ENCODE results near the gene ZNRF3.

DNA sequence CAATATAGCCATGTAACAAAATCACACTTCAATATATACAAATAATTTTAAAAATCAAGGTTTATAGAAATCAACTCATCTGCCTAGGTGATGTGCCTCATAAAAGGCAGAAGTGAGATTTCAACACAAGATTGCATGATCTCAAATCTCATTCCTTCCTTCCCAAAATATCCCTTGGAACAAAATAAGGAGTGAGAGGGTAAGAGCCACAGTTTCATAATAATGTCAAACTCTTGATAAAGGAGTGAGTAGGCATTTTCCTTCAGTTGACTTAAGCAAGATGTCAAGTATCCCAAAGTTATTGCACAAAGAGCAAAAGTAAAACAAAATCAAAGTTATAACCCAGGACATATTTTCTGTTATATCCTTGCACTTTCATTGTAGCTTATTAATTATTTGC lies 97.0 kb downstream of the ZNRF3 start:
- TF ChIP-seq, protein P1, sequence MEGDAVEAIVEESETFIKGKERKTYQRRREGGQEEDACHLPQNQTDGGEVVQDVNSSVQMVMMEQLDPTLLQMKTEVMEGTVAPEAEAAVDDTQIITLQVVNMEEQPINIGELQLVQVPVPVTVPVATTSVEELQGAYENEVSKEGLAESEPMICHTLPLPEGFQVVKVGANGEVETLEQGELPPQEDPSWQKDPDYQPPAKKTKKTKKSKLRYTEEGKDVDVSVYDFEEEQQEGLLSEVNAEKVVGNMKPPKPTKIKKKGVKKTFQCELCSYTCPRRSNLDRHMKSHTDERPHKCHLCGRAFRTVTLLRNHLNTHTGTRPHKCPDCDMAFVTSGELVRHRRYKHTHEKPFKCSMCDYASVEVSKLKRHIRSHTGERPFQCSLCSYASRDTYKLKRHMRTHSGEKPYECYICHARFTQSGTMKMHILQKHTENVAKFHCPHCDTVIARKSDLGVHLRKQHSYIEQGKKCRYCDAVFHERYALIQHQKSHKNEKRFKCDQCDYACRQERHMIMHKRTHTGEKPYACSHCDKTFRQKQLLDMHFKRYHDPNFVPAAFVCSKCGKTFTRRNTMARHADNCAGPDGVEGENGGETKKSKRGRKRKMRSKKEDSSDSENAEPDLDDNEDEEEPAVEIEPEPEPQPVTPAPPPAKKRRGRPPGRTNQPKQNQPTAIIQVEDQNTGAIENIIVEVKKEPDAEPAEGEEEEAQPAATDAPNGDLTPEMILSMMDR (IDR thresholded peaks at IDR 0.05), result no peak
- no peak for TF ChIP-seq POLR2A (IDR thresholded peaks at IDR 0.05)
